Ascending aorta (tissue), 2 donors: ENCODE measurements around the gene VIPR2. TPM values are rescaled to one million over a fixed set of nuclear protein-coding genes. Genes with fewer than 3 reads are reported as not detected.

Experiments used
- DNase-seq, 2 donors: peaks; one replicate each; pipeline ENCODE4 v3.0.0-alpha.2; 2019; ENCODE audit warnings: low spot score in 2 of 2
- H3K27ac ChIP-seq, 2 donors: fragments of 200-600 bp; sonication (generic); one replicate each; pipeline ENCODE4 v1.5.1; 2016 to 2017; ENCODE audit warnings: mild to moderate bottlenecking in 1 of 2
- H3K27me3 ChIP-seq: fragments of 200-600 bp; sonication (generic); one replicate; pipeline ENCODE4 v1.5.1; 2017
- H3K36me3 ChIP-seq, 2 donors: fragments of 200-600 bp; sonication (generic); one replicate each; pipeline ENCODE4 v1.5.1; 2016
- H3K4me1 ChIP-seq, 2 donors: fragments of 200-600 bp; sonication (generic); one replicate each; pipeline ENCODE4 v1.5.1; 2016 to 2017; ENCODE audit warnings: mild to moderate bottlenecking in 1 of 2
- H3K4me3 ChIP-seq, 2 donors: fragments of 200-600 bp; sonication (generic); one replicate each; pipeline ENCODE4 v1.5.1; 2016 to 2017; ENCODE audit warnings: mild to moderate bottlenecking in 1 of 2
- H3K9me3 ChIP-seq, 2 donors: fragments of 200-600 bp; sonication (generic); one replicate each; pipeline ENCODE4 v1.5.1; 2016
- intact Hi-C: fragments of 100-400 bp; cut with DNase I; formaldehyde crosslinking; loops from one replicate; pipeline ENCODE4 v1.15.1; 2023
- total RNA-seq: library from RNA; depleted of rRNA; stranded (reverse); fragments of >200 nt; gene quantifications from one replicate; pipeline ENCODE4 v1.1.0, GENCODE V29; 2016
- TF ChIP-seq, protein P1 (sequence below), 3 experiments: fragments of 200-600 bp in 2 of 3; fragments of 450-650 bp in 1 of 3; sonication (generic) in 2 of 3; IDR thresholded peaks; one replicate each; pipeline ENCODE4 v1.5.1; 2016 to 2019; ENCODE audit warnings: antibody characterized with exemption in 3 of 3, mild to moderate bottlenecking in 1 of 3, moderate library complexity in 1 of 3

The VIPR2 gene
- total RNA-seq, 1 donor from 2014 or later: 17.8 TPM

DNA sequence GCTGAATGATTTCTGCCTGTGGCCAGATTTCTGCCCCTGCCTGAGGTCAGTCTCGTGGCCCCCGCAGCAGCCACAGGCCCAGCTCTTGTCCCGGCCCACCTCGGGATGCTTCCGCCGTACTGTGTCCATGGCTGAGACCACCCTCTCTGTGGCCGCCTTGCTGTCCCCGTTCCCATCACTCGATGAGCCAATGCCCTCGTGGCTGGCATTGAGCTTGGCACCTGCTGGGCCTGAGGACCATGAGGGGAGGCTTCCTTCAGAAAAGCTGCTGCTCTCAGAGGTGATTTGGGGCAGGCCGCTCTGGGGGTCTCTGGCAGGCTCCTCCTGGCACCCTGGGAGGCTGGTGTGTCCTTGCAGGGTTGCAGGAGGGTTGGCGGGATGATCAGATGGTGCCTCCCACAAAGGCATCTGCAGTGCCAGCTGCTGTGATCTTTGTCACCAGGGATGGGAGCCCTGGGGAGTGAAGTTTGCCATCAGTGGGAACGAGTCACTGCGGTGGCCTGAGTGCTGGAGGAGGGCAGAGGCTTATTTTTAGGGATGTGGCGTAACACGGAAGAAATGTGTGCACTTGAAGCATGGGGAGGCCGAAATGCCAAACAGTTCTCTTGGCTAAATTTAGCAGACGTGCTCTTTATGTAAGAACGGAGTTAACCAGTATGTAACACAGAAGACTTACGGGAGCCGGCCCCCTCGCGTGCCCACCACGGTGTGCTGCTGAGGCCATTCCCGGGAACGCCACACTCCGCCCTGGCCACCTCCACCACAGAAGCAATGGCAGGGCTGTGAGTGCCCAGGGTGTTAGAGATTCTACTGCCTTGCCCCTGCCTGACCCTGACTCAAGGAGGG is 47.7 kb downstream of the VIPR2 start:
- H3K36me3 ChIP-seq: no peaks in the 10 kb centered on the region
- H3K27ac ChIP-seq: peak overlapping the region; percentile 98 to 99
- peaks cover 48 to 72% of the 10 kb centered on the region in 2 donors for H3K4me1 ChIP-seq
- peak; percentile 50 to 93 for DNase-seq
- H3K9me3 ChIP-seq: no peaks in the 10 kb centered on the region
- H3K4me3 ChIP-seq: peak overlapping the region in 1 of 2 donors; percentile 33
- no peaks in the 10 kb centered on the region for H3K27me3 ChIP-seq
- TF ChIP-seq, protein P1, sequence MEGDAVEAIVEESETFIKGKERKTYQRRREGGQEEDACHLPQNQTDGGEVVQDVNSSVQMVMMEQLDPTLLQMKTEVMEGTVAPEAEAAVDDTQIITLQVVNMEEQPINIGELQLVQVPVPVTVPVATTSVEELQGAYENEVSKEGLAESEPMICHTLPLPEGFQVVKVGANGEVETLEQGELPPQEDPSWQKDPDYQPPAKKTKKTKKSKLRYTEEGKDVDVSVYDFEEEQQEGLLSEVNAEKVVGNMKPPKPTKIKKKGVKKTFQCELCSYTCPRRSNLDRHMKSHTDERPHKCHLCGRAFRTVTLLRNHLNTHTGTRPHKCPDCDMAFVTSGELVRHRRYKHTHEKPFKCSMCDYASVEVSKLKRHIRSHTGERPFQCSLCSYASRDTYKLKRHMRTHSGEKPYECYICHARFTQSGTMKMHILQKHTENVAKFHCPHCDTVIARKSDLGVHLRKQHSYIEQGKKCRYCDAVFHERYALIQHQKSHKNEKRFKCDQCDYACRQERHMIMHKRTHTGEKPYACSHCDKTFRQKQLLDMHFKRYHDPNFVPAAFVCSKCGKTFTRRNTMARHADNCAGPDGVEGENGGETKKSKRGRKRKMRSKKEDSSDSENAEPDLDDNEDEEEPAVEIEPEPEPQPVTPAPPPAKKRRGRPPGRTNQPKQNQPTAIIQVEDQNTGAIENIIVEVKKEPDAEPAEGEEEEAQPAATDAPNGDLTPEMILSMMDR (IDR thresholded peaks at IDR 0.05): no peak
- intact Hi-C loops: loop anchor here (5.0 to 10.0 kb wide), 2 partner anchors 272 to 310 kb away; partner anchors contain the start of gene ESYT2

DNA sequence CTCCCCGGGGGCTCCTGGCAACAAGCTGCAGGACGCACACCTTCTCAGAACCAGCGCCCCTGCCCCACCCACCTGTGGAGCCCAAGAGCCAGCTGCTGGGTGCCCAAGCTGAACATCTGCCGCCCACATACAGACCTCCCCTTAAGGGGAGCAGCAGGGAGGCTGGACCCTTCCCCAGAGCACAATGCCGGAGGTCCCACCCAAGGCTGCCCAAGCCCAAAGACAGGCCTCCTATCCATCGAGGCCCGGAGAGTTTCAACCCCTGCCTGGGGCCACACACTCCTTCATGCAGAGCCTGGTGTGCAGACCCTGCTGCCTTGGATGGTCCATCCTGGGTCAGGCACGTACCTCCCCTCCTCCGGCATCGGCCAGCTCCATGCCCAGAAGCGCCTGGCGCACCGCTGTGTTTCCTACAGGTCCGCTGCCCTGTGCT is 48.7 kb downstream of the VIPR2 start:
- no peak overlapping the region for H3K4me3 ChIP-seq
- peak in 1 of 2 donors; percentile 66 for DNase-seq
- no peaks in the 10 kb centered on the region for H3K36me3 ChIP-seq
- peaks cover 50 to 78% of the 10 kb centered on the region in 2 donors for H3K4me1 ChIP-seq
- TF ChIP-seq, protein P1 (IDR thresholded peaks at IDR 0.05): no peak
- intact Hi-C loops: loop anchor here (5.0 to 10.0 kb wide), 2 partner anchors 271 to 309 kb away; partner anchors contain the start of gene ESYT2
- no peaks in the 10 kb centered on the region for H3K27me3 ChIP-seq
- H3K27ac ChIP-seq: peak overlapping the region; percentile 98 to 99
- H3K9me3 ChIP-seq: no peaks in the 10 kb centered on the region

- H3K4me1 ChIP-seq: peaks cover 50 to 78% of the 10 kb centered on the region in 2 donors
- H3K27ac ChIP-seq: peak overlapping the region; percentile 98 to 99
- intact Hi-C loops: loop anchor here (5.0 to 10.0 kb wide), 2 partner anchors 270 to 308 kb away; partner anchors contain the start of gene ESYT2
Measured at GRCh38 chr7:159094919-159095915, 49.5 kb downstream of the VIPR2 start.

GRCh38 chr7:159094023-159094740 is 50.5 kb downstream of the VIPR2 start:
- TF ChIP-seq, protein P1 (IDR thresholded peaks at IDR 0.05): no peak
- intact Hi-C loops: loop anchor here (10.0 kb wide), 1 partner anchor 269 kb away; the partner anchor contains the start of gene ESYT2
- Histone ChIP-seq H3K4me1 (peaks cover 43 to 67% of the 10 kb centered on the region in 2 donors), H3K27me3 (no peaks in the 10 kb centered on the region), H3K4me3 (peak overlapping the region in 1 of 2 donors; percentile 2), H3K27ac (peak overlapping the region; percentile 98 to 99), H3K9me3 (no peaks in the 10 kb centered on the region), H3K36me3 (no peaks in the 10 kb centered on the region)
- DNase-seq: peak in 1 of 2 donors; percentile 62

More at GRCh38 chr7:159094919-159095915, 49.5 kb downstream of the VIPR2 start:
- Histone ChIP-seq H3K36me3 (no peaks in the 10 kb centered on the region), H3K27me3 (no peaks in the 10 kb centered on the region), H3K4me3 (peak overlapping the region in 1 of 2 donors; percentile 2), H3K9me3 (no peaks in the 10 kb centered on the region)
- TF ChIP-seq, protein P1 (IDR thresholded peaks at IDR 0.05): no peak
- DNase-seq: peak in 1 of 2 donors; percentile 42
